Keratinocyte (primary cell): ENCODE measurements around the gene BBIP1. TPM values are rescaled to one million over a fixed set of nuclear protein-coding genes. Genes with fewer than 3 reads are reported as not detected.

Source experiments
- DNase-seq: peaks from one replicate; pipeline ENCODE4 v3.0.0-alpha.2; 2011; ENCODE audit warnings: low read depth, missing footprints, low spot score
- FAIRE-seq: peaks from 2 replicates; lab custom pipeline; 2011; peaks lifted over from hg19 to GRCh38; lab: Jason Lieb, UNC
- H2AFZ ChIP-seq: 2 replicates; pipeline ENCODE4 v1.6.0; 2012; ENCODE audit warnings: low read length, control low read depth, inconsistent platforms; ENCODE audit not compliant: control insufficient read depth
- H3K27ac ChIP-seq: 2 replicates; pipeline ENCODE4 v1.5.1; 2011; ENCODE audit warnings: low read length; ENCODE audit not compliant: control insufficient read depth, insufficient read depth
- H3K27me3 ChIP-seq: 3 replicates; pipeline ENCODE4 v1.6.0; 2011; ENCODE audit warnings: low read length; ENCODE audit not compliant: control insufficient read depth, insufficient read depth; ENCODE audit errors: extremely low read depth
- H3K36me3 ChIP-seq, 2 experiments: 2 replicates in 1 of 2; 3 replicates in 1 of 2; pipeline ENCODE4 v1.5.1; 2011; ENCODE audit warnings: low read length in 2 of 2, mild to moderate bottlenecking in 1 of 2; ENCODE audit not compliant: control insufficient read depth in 2 of 2, insufficient read depth in 2 of 2; ENCODE audit errors: extremely low read depth in 1 of 2
- H3K4me1 ChIP-seq: 3 replicates; pipeline ENCODE4 v1.5.1; 2011; ENCODE audit warnings: low read length; ENCODE audit not compliant: control insufficient read depth, insufficient read depth; ENCODE audit errors: extremely low read depth
- H3K4me2 ChIP-seq: 3 replicates; pipeline ENCODE4 v1.6.0; 2011; ENCODE audit warnings: low read depth, low read length; ENCODE audit not compliant: control insufficient read depth, insufficient read depth; ENCODE audit errors: extremely low read depth
- H3K4me3 ChIP-seq, 3 experiments: fragments of 200-600 bp in 1 of 3; sonication (generic) in 1 of 3; 2 replicates in 2 of 3; 3 replicates in 1 of 3; pipeline ENCODE4 v1.5.1; 2011 to 2016; ENCODE audit warnings: low read length in 3 of 3, mild to moderate bottlenecking in 3 of 3, control low read depth in 2 of 3, inconsistent platforms in 1 of 3, low read depth in 1 of 3, mixed read lengths in 1 of 3, mixed run types in 1 of 3, moderate library complexity in 1 of 3; ENCODE audit not compliant: control insufficient read depth in 2 of 3, insufficient read depth in 2 of 3; ENCODE audit errors: extremely low read depth in 1 of 3
- H3K79me2 ChIP-seq: 2 replicates; pipeline ENCODE4 v1.6.0; 2012; ENCODE audit warnings: low read length; ENCODE audit not compliant: control insufficient read depth, insufficient read depth
- H3K9ac ChIP-seq: 3 replicates; pipeline ENCODE4 v1.6.0; 2011; ENCODE audit warnings: low read length; ENCODE audit not compliant: control insufficient read depth, insufficient read depth; ENCODE audit errors: extremely low read depth
- H3K9me1 ChIP-seq: 3 replicates; pipeline ENCODE4 v1.6.0; 2011; ENCODE audit warnings: low read length; ENCODE audit not compliant: control insufficient read depth, insufficient read depth; ENCODE audit errors: extremely low read depth
- H3K9me3 ChIP-seq: 2 replicates; pipeline ENCODE4 v1.5.1; 2012; ENCODE audit warnings: low read depth, low read length; ENCODE audit not compliant: control insufficient read depth
- H4K20me1 ChIP-seq: 3 replicates; pipeline ENCODE4 v1.6.0; 2011; ENCODE audit warnings: low read length; ENCODE audit not compliant: control insufficient read depth, insufficient read depth; ENCODE audit errors: extremely low read depth
- EZH2 ChIP-seq: IDR thresholded peaks from one replicate; pipeline ENCODE4 v1.6.1; 2012; ENCODE audit warnings: inconsistent platforms, mild to moderate bottlenecking, low read length, moderate library complexity
- dilution Hi-C: fragments of 300-500 bp; cut with MboI; formaldehyde crosslinking; loops from one replicate; pipeline ENCODE4 v1.7.0; 2020; ENCODE audit warnings: low sequenced_read_pairs; ENCODE audit not compliant: extremely low pct_ligation_motif_present
- polyA plus RNA-seq, 5 experiments: library from polyadenylated mRNA; depleted of rRNA in 3 of 5; stranded (reverse) in 3 of 5; stranded (forward) in 1 of 5; unstranded in 1 of 5; fragments of >200 nt; gene quantifications; 1 replicate in 1 of 5; 2 replicates in 3 of 5; 3 replicates in 1 of 5; pipeline versions ENCODE4 v1.2.1 to v1.2.3, GENCODE V29; 2011 to 2012; ENCODE audit warnings: missing spikeins in 2 of 5, low read depth in 1 of 5, low replicate concordance in 1 of 5
- TF ChIP-seq, protein P1 (sequence below), 3 experiments: IDR thresholded peaks in 1 of 3; conservative IDR thresholded peaks in 1 of 3; optimal IDR thresholded peaks in 1 of 3; 2 replicates in 2 of 3; 3 replicates in 1 of 3; pipeline versions ENCODE3 to v1.5.1; 2011; ENCODE audit warnings: low read length in 3 of 3, mild to moderate bottlenecking in 3 of 3, moderate library complexity in 2 of 3, control low read depth in 1 of 3, inconsistent platforms in 1 of 3; ENCODE audit not compliant: insufficient read depth in 2 of 3; ENCODE audit errors: extremely low read depth in 1 of 3

The BBIP1 gene
- polyA plus RNA-seq, 1 donor (not counting 4 experiments of a cell fraction or from before 2014, with no cell fraction given): 30.4 TPM

DNA sequence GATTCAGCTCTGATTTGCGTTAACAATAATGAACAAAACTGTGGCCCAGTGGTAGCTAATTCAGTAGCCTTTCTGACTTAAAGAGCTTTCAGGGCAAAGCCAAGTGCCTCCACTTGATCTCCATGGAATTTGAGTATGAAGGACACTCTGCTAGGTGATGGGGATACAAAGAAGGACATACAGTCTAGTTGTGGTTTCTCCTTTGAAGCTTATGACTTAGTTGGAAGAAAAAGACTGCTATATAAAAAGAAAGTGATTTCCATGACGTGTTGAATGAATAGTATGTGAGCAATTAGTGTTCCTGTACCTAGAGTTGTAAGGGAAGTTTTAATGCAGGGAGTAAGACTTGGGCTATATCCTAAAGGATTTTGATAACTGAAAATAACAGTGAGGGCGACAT lies 39.0 kb downstream of the BBIP1 start:
- H3K27me3 ChIP-seq: no peaks in the 10 kb centered on the region
- H3K27ac ChIP-seq: no peak overlapping the region
- TF ChIP-seq EZH2: no peak
- TF ChIP-seq, protein P1, sequence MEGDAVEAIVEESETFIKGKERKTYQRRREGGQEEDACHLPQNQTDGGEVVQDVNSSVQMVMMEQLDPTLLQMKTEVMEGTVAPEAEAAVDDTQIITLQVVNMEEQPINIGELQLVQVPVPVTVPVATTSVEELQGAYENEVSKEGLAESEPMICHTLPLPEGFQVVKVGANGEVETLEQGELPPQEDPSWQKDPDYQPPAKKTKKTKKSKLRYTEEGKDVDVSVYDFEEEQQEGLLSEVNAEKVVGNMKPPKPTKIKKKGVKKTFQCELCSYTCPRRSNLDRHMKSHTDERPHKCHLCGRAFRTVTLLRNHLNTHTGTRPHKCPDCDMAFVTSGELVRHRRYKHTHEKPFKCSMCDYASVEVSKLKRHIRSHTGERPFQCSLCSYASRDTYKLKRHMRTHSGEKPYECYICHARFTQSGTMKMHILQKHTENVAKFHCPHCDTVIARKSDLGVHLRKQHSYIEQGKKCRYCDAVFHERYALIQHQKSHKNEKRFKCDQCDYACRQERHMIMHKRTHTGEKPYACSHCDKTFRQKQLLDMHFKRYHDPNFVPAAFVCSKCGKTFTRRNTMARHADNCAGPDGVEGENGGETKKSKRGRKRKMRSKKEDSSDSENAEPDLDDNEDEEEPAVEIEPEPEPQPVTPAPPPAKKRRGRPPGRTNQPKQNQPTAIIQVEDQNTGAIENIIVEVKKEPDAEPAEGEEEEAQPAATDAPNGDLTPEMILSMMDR (optimal IDR thresholded peaks at IDR 0.05 in 1 of 3, IDR thresholded peaks at IDR 0.05 in 1 of 3, conservative IDR thresholded peaks at IDR 0.05 in 1 of 3; ENCODE audit: extremely low read depth in 1 of 3, insufficient read depth in 2 of 3, low read length in 3 of 3): no peak
- no peak overlapping the region for H3K4me3 ChIP-seq
- no peak for DNase-seq
- dilution Hi-C loops: loop anchor here (25.0 kb wide), 1 partner anchor 568 kb away; the partner anchor contains the start of gene SMNDC1
- H3K36me3 ChIP-seq: peaks cover 3 to 10% of the 10 kb centered on the region in 2 experiments
- H2AFZ ChIP-seq: no peak overlapping the region
- H3K4me1 ChIP-seq: no peaks in the 10 kb centered on the region
- no peak overlapping the region for H3K4me2 ChIP-seq
- no peaks in the 10 kb centered on the region for H4K20me1 ChIP-seq
- H3K9ac ChIP-seq: no peak overlapping the region
- no peaks in the 10 kb centered on the region for H3K9me3 ChIP-seq
- FAIRE-seq: no peak
- H3K79me2 ChIP-seq: no peaks in the 10 kb centered on the region
- H3K9me1 ChIP-seq: no peaks in the 10 kb centered on the region

DNA sequence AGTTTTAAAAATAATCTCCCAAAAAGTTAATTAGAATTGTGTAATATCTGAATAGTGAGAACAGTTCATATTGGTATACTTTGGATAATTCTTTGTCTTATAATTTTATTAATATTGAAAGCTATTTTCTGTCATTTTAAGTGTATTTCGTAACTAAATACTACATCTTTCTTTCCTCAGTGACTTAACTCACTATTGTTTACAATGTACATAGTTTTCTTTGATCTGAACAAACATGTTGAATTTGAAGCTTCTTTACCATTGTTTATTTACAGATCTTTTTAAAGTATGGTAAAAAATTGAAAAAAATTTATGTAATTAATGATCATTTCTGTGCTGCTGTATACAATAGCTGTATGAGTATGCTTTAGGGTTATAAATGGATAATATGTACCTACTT lies 42.2 kb downstream of the BBIP1 start:
- dilution Hi-C loops: loop anchor here (25.0 kb wide), 1 partner anchor 564 kb away; the partner anchor contains the start of gene SMNDC1
- FAIRE-seq (no peak), DNase-seq (no peak)
- Histone ChIP-seq H3K4me3 (no peak overlapping the region), H3K9ac (no peak overlapping the region), H3K9me1 (no peaks in the 10 kb centered on the region), H3K9me3 (no peaks in the 10 kb centered on the region), H4K20me1 (no peaks in the 10 kb centered on the region), H3K79me2 (peaks cover 17% of the 10 kb centered on the region), H3K4me1 (peaks cover 5% of the 10 kb centered on the region), H3K27me3 (no peaks in the 10 kb centered on the region), H3K4me2 (no peak overlapping the region), H3K27ac (no peak overlapping the region), H3K36me3 (peaks cover 3 to 8% of the 10 kb centered on the region in 2 experiments), H2AFZ (no peak overlapping the region)
- TF ChIP-seq, protein P1 (optimal IDR thresholded peaks at IDR 0.05 in 1 of 3, IDR thresholded peaks at IDR 0.05 in 1 of 3, conservative IDR thresholded peaks at IDR 0.05 in 1 of 3; ENCODE audit: extremely low read depth in 1 of 3, insufficient read depth in 2 of 3, low read length in 3 of 3): no peak
- TF ChIP-seq EZH2: no peak
